Fibroblast of skin of right biceps (primary cell): ENCODE measurements around the gene TP73.

Source experiments
- DNase-seq: peaks from one replicate; pipeline ENCODE4 v3.0.0-alpha.2; 2013

TP73 gene

DNA sequence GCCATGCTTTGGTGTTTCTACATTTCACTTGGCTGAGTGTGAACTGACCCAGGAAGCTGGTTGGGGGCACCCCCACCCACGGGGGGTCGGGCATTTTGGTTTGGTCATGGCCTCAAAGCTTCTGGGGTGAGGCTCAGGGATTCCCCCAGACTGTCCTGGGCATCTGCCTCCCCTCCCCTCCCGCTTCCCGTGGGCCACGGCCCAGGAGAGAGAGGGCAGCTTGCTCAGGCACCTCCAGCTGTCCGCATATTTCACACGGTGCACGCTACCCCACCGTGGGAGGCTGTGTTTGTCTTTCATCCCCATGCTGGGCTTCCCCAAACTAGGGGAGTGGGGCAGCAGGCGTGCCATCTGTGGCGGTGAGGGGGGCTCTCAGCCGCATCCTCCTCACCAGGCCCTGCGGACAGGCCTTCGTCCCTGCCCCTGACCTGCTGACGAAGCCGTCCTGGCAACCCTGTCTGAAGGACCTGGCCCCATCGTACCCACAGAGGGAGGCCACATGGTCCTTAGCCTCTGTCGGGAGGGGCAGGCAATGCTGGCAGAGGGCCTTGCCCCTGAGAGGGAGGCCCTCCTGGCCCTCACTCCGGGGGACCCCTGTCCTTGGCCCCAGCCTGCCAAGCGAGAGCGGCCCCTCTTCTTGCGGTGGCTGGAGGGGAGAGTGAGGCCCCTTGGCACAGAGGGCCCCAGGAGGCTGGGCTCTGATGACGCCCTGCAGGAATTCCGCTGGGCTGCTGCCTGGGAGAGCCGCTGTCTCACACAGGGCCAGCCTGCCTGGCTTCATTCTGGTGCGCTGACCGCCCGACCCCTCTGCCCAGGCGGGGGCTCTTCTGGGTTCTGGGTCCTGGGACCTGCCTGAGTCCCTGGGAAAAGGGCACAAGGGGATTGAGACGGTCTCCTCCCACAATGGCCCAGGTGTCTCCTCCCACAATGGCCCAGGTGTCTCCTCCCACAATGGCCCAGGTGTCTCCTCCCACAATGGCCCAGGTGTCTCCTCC lies 22.1 kb downstream of the TP73 start:
- no peak for DNase-seq

DNA sequence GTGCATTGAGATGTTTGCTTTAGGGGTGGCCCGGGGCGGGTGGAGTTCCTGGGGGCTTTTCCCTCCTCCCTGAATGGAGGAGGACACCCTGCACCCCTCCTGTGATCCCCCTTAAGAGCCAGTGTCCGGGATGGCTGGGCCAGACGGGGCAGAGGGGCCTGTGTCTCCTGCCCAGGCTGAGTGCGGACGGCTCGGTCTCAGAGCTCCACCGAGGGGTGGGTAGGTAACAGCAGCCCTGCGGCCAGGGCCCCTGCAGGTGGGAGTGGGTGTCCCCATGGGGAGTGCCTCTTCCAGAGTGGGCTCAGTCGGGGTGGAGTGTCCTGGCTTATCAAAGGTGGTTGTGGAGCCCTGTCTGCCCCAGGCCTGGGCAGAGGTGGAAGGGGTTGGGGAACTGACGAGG lies 23.1 kb downstream of the TP73 start:
- no peak for DNase-seq

DNA sequence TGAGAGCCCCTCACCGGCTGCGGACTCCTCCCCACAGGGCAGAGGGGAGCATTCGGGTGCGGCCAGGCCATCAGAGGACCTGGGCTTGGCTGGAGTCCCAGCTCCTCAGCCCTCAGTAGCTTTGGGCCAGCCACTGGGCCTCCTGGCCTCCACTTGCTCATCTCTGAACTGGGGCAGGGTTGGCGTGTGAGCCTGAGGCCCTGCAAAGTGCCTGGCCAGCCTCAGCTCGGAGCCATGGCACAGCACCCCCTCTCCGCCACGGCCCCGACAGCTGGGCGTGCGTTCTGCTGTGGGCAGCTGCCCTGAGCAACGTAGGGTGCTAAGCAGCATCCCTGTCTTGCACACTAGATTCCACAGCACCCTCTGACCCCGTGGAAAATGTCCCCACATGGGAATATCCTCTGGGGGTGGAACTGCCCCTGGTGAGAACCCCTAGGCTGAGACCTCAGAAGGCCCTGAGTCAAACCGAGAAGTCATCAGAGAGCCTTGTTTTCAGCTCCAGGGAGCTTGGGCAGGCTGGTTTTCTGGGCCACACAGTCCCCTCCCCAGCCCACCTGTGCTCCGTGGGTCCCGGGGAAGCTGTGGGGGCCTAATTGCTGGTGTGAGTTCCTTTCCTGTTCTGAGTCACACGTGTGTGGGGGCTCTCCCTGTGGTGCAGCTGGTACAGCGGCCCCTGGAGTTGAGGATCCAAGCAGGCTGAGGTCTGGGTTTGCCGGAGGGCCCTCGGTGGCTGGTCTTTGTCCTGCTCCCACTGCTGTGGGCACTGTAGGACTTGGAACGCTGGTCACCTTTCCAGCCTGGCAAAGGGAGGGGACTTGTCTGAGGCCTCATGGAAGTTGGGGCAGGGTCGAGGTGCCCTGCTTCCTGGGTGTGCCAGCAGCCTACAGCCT lies 24.5 kb downstream of the TP73 start:
- DNase-seq: no peak

DNA sequence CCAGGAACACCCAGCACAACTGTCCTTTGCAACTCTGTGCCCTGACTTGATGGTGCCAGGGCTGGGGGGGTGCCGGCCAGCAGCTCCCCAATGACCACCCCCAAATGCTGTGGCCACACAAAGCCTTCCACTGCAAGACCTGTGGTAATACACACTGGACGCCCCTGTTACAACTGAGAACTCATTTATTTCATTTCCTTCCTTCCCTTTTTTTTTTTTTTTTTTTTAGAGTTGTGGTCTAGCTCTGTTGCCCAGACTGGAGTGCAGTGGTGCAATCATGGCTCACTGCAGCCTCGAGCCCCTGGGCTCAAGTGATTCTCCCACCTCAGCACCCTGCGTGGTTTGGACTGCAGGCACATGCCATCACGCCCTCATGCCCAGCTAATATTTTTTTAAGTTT lies 25.2 kb downstream of the TP73 start:
- no peak for DNase-seq

DNA sequence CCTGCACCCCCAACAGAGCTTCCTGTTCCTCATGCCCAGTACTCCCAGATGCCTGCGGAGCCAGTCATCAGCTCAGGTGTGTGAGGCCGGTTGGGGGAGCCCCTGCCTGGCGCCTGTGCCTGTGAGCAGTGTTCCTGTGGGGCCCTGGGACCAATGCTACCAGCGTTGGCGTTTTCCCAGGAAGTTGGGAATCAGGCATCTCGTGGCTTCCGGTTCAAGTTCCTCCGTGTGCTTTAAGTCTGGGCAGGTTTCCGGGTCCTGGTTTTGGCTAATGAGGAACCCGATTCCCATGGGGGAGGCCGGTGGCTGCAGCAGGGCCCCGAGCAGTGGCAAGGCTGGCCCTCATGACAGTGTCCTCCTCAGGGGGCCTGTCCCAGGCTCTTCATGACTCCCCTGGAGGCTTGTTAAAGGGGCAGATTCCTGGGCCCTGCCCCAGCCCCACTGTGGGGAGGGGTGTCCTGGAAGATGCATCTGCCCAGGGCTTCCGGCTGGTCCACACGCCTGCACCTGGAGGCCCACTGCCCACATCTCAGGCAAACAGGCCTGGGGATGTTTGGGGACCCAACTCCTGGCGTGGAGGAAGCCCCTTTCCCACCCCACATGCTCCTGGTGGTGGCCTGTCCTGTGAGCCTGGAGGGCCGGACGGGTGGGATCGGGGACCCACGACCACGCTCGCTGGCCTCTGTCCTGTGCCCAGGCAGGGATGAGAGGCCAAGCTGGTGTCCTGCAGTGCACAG lies 26.2 kb downstream of the TP73 start:
- no peak for DNase-seq

- DNase-seq: no peak
Measured at GRCh38 chr1:3679098-3679555, 26.8 kb downstream of the TP73 start.

GRCh38 chr1:3679799-3680453 lies 27.6 kb downstream of the TP73 start:
- no peak for DNase-seq

DNA sequence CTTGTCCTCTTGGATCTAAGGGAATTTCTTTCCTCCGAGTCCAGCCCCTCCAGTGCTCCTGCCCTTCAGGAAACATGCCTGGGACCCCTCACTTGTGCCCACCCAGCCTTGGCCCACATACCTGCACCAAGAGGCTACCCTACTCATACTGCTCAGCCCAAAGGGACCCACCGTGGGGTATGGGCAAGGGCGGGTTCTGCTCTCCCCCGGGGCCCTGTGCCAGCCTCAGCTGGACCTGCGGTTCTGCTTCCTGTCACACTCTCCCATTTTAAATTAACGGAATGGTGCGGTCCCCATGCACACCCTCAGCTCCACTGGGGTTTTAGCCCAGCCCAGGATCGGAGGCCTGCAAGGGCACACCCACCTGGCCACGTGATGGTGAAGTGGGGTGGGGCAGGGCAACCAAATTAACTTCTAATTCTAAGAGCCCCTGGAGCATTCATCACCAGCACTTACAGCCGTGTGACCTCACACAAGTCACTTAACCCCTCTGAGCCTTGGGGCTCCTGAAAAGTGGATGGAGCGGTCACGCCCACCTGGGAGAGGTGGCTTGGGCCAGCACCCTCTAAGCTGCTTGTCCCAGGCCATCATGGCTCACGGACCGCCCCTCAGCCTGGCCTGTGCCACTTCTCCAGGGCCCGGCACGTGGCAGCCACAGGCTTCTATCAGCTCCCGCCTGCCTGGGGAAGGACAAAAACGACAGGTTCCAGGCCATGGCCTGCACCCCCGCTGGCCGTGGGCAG lies 28.3 kb downstream of the TP73 start:
- DNase-seq: no peak

- DNase-seq: no peak
Measured at GRCh38 chr1:3681231-3681897, 29.0 kb downstream of the TP73 start.

DNA sequence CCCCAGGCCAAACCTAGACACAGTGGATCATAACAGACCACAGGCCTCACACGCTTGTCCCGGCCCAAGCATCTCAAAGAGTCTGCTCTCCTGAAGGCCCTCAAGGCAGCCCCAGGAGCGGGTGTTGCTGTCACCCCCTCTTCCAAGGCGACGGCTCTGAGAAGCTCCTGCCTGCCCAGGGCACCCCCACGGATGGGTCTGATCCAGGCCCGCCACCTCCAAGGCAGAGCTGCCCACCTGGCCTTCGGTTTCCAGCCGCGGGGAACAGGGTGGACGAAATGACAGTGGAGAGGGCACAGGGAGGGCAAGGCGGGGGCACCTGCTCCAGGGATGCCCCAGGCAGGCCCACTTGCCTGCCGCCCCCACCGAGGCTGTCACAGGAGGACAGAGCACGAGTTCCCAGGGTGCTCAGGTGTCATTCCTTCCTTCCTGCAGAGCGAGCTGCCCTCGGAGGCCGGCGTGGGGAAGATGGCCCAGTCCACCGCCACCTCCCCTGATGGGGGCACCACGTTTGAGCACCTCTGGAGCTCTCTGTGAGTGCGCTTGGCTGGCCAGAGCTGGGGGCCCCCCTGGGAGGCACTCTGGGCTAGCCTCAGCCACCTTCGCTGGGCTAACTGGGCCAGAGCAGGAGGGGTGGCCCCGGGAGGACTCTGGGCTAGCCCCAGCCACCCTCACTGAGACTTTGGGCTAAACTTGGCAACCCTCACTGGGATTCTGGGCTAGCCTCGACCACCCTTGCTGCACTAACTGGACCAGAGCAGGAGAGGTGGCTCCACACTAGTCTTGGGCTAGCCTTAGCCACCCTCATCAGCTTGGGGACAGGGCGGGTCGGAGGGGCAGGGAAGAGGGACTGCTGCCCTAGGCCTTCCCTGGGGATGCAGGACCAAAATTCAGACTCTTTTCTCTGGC lies 29.8 kb downstream of the TP73 start:
- DNase-seq: no peak

GRCh38 chr1:3683197-3683596 lies 30.9 kb downstream of the TP73 start:
- DNase-seq: no peak

GRCh38 chr1:3683992-3684391 lies 31.7 kb downstream of the TP73 start:
- DNase-seq: peak; percentile 6

DNA sequence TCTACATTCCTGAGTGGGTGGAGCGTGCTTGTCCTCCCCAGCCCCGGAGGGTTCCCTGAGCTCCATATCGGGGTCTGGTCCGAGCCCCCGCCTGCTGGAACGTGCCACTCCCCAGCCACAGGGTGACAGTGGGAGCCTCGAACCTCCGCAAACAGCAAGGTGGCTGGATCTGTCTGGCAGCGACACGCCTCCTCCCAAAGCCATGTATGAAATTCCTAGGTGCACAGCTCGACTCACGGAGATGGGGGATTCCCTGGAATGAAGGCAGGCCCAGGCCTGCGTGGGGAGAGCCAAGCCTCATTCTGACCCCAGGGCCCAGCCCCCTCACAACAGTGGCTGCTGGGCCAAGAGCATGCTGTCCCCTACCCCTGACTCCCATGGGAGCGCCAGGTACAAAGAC lies 32.9 kb downstream of the TP73 start:
- DNase-seq: no peak

DNA sequence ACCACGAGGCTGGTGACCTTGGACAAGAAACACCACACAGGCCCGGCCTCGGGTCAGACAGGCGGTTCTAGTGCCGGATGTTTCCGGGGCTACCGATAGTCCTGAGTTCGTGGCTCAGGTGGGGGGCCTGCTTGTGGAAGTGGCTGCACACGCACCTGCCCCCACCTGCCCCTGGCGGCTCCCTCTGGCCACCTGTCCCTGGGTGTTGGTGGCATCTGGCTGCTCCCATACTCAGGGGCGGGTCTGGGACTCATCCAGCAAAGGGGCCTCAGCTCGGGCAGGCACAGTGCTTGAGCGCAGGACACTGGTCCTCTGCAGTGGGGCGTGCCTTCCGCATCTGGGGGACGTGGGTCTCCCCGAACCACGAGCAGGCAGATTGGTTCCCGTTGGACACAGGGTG lies 33.6 kb downstream of the TP73 start:
- DNase-seq: no peak

- no peak for DNase-seq
Measured at GRCh38 chr1:3687504-3687903, 35.2 kb downstream of the TP73 start.

GRCh38 chr1:3688356-3689137 lies 36.2 kb downstream of the TP73 start:
- no peak for DNase-seq

DNA sequence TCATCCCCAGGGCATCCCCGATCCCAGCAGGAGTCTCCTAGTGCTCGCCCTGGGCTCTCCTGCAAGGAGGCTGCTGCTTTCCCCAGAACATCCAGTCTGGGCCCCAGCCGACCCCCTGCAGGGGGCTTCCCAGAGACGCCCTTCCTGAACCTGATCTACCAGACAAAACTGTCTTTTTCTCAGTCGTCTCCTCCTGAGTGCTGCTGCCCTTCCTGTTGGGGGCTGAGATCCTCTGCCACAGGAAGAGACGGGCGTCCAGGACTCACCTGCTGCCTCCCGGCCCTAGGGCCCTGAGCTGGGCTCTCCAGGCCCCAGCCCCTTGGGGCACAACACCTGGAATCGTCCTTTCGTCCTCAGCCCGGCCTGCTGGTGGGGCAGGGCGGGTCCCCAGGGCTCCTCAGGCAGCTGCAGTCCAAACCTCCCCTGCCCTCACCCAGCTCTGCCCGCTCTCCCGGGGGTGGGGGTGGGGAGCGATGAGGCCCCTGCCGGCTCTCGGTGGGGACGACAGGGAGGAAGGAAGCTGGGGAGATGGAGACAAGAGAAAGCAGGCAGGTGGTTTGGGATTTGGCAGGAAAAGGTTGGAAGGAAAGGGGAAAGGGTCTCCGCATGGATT lies 36.9 kb downstream of the TP73 start:
- DNase-seq: no peak

DNA sequence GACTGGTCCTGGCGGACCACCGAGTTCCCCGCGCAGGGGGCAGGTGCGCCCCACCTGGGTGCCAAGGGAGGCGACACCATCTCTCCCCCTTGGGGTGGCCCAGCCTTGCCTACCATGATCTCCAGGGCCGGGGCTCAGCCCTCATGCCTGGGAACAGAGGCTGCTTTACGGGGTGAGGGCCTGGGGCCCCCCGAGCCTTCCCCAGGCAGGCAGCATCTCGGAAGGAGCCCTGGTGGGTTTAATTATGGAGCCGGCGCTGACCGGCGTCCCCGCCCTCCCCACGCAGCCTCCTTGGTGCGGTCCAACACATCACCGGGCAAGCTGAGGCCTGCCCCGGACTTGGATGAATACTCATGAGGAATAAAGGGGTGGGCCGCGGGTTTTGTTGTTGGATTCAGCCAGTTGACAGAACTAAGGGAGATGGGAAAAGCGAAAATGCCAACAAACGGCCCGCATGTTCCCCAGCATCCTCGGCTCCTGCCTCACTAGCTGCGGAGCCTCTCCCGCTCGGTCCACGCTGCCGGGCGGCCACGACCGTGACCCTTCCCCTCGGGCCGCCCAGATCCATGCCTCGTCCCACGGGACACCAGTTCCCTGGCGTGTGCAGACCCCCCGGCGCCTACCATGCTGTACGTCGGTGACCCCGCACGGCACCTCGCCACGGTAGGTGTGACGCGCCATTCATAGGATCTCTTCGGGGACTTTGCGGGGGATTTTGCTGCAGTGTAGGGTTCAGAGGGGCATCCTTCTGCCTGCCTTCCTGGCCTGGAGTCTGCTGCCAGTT lies 38.2 kb downstream of the TP73 start:
- DNase-seq: no peak
